Parathyroid adenoma (tissue), 2 donors: ENCODE results near the gene LBX2.

Experiments
- H2AFZ ChIP-seq: fragments of 300-600 bp; sonication (generic); one replicate; pipeline ENCODE4 v1.7.0; 2017; ENCODE audit warnings: antibody characterized with exemption, mild to moderate bottlenecking
- H3K27ac ChIP-seq: fragments of 300-600 bp; sonication (generic); one replicate; pipeline ENCODE4 v1.7.0; 2017
- H3K27me3 ChIP-seq: fragments of 300-600 bp; sonication (generic); one replicate; pipeline ENCODE4 v1.7.0; 2017; ENCODE audit warnings: low read length; ENCODE audit not compliant: control insufficient read depth, insufficient read depth
- H3K36me3 ChIP-seq: fragments of 300-600 bp; sonication (generic); one replicate; pipeline ENCODE4 v1.7.0; 2017; ENCODE audit warnings: low read length; ENCODE audit not compliant: control insufficient read depth, insufficient read depth
- H3K4me1 ChIP-seq: fragments of 300-600 bp; sonication (generic); one replicate; pipeline ENCODE4 v1.7.0; 2017; ENCODE audit warnings: control low read depth
- H3K4me2 ChIP-seq: fragments of 300-600 bp; sonication (generic); one replicate; pipeline ENCODE4 v1.7.0; 2017; ENCODE audit warnings: low read length
- H3K4me3 ChIP-seq: fragments of 300-600 bp; sonication (generic); one replicate; pipeline ENCODE4 v1.7.0; 2017; ENCODE audit warnings: low read depth, low read length
- H3K79me2 ChIP-seq: fragments of 300-600 bp; sonication (generic); one replicate; pipeline ENCODE4 v1.7.0; 2017; ENCODE audit warnings: control low read depth
- H3K9ac ChIP-seq: fragments of 300-600 bp; sonication (generic); one replicate; pipeline ENCODE4 v1.7.0; 2017; ENCODE audit warnings: mild to moderate bottlenecking
- H3K9me3 ChIP-seq: fragments of 300-600 bp; sonication (generic); one replicate; pipeline ENCODE4 v1.7.0; 2017; ENCODE audit warnings: low read length; ENCODE audit not compliant: control insufficient read depth
- TF ChIP-seq, protein P1 (sequence below): fragments of 300-600 bp; sonication (generic); IDR thresholded peaks from one replicate; pipeline ENCODE4 v1.7.0; 2017; ENCODE audit warnings: antibody characterized with exemption, mild to moderate bottlenecking
- donor health status: primary hyperparathyroidism.

Gene LBX2

DNA sequence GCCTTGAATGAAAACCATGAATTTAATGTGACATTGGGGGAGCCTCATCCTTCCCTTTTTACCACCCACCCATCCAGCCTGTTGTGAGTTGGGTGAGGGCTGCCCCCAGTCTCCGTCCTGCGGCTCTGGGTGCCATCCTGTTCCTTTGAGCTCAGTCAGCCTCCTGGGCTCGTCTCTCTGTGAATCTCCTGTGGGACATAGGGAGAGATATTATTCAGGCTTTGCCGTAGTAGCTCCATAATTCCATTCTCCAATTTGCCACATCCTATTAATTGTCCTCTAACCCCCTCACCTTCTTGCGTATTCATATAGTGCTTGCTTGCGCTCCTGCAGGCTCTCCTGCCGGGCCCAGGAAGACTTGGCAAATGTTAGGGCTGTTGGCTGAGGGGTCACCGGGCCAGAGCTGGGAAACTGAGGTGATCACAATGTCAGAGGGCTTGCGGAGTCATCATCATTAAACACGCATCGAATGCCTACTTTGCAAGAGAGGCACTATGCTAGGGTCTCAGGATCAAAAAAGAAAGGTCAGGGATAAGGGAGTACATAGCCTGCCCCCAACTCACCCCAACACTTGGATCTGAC lies 27.3 kb upstream of the LBX2 start:
- Histone ChIP-seq H3K27me3 (no peaks in the 10 kb centered on the region), H3K9me3 (no peaks in the 10 kb centered on the region)
- TF ChIP-seq, protein P1, sequence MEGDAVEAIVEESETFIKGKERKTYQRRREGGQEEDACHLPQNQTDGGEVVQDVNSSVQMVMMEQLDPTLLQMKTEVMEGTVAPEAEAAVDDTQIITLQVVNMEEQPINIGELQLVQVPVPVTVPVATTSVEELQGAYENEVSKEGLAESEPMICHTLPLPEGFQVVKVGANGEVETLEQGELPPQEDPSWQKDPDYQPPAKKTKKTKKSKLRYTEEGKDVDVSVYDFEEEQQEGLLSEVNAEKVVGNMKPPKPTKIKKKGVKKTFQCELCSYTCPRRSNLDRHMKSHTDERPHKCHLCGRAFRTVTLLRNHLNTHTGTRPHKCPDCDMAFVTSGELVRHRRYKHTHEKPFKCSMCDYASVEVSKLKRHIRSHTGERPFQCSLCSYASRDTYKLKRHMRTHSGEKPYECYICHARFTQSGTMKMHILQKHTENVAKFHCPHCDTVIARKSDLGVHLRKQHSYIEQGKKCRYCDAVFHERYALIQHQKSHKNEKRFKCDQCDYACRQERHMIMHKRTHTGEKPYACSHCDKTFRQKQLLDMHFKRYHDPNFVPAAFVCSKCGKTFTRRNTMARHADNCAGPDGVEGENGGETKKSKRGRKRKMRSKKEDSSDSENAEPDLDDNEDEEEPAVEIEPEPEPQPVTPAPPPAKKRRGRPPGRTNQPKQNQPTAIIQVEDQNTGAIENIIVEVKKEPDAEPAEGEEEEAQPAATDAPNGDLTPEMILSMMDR, result no peak

DNA sequence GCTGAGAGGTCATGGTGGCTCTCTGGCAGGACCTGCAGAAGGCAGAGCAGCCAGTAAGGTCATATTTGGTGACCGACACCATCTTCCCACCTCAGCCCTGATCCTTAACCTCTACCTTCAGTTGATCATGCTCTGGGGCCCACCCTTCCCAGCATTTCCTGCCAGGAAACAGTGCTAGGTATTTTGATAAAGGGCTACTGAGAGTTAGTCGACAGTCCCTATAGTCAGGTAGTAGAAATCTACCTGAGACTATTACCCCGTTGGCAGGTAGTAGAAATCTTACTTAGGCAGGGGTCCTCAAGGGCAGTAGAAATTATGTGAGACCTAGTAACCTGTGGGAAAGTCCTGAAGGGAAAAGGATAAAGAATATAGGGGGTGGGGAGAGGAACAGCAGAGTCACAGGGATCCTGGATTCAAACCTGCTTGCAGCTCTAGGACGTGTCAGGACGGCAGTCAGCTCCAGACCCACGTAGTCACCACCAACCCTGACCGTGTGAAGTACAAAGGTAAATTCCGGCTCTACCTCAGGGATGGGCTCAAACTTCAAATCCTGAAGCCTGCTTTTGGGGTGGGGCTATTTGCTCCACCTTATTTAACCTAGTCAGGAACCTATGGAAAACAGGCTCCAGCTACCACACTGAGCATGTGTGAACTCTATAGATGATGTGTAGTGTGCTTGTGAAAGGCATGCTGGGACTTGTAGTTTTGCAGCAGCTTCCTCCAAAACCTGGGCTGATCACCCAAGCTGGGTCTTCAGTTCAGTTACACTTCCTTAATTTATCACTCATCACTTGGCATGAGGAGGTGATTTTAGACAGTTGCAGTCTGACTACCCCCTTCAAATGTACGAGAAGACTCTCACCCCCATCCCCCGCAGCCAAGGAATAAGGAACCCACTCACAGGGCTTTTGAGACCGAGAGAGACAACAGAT lies 26.6 kb upstream of the LBX2 start, which contains the start of gene DQX1:
Gene DQX1, minus strand, starts transcription at position 515 of the 932 bp plus-strand sequence. Its CDS starts 502 bp downstream, at position 13.
- H3K27me3 ChIP-seq, result no peaks in the 10 kb centered on the region
- no peak within 1 kb of the TSS for H3K9ac ChIP-seq
- H3K4me3 ChIP-seq, result no peak within 1 kb of the TSS
- no peaks in the 10 kb centered on the region for H3K9me3 ChIP-seq
- H2AFZ ChIP-seq, result no peak within 1 kb of the TSS
- peaks cover 7% of the 10 kb centered on the region for H3K79me2 ChIP-seq
- peaks cover 5% of the 10 kb centered on the region for H3K4me1 ChIP-seq
- no peaks in the 10 kb centered on the region for H3K36me3 ChIP-seq
- H3K4me2 ChIP-seq, result no peak within 1 kb of the TSS
- TF ChIP-seq, protein P1, result no peak
- H3K27ac ChIP-seq, result no peak within 1 kb of the TSS

More for the DNA sequence above, 27.3 kb upstream of the LBX2 start:
- Histone ChIP-seq H3K4me2 (no peak overlapping the region), H3K9ac (no peak overlapping the region), H3K36me3 (no peaks in the 10 kb centered on the region), H3K27ac (no peak overlapping the region), H3K79me2 (peaks cover 7% of the 10 kb centered on the region), H3K4me3 (no peak overlapping the region), H2AFZ (no peak overlapping the region), H3K4me1 (peaks cover 5% of the 10 kb centered on the region)

DNA sequence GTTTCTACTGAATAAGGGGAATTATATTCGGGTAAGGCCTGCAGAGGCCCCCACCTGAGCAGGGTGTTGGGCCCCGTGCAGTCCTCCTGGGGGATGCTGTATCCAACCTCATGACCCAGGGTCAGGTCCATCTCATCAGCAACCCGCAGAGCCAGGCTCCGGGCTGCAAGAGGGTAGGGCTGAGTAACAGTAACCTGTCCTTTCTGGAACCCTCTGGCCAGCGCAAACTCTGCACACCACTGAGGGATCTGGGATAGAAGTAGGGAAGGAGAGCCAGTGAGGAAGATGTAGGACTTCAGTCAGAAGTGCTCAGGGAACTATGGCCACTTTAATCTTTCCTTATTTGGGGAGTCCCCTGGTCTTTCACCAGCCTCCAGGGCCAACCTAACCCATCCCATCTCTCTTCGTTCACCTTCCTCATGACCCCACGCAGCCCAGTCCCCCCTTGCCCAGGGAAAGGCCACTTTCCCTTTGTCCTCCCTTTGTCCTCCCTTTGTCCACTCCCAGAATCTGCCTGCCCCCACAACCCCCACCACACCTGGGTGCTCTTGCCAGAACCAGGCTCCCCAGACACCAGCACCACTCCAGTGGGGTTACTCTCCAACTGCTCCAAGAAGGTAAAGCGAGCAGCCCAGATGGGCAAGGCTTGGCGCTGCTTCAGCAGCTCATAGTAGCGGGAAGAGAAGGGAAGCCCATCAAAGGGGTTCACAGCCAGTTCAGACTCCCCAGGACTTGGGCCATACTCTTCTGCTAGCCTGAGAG lies 25.7 kb upstream of the LBX2 start:
- no peaks in the 10 kb centered on the region for H3K9me3 ChIP-seq
- H3K4me3 ChIP-seq, result no peak overlapping the region
- H3K9ac ChIP-seq, result no peak overlapping the region

DNA sequence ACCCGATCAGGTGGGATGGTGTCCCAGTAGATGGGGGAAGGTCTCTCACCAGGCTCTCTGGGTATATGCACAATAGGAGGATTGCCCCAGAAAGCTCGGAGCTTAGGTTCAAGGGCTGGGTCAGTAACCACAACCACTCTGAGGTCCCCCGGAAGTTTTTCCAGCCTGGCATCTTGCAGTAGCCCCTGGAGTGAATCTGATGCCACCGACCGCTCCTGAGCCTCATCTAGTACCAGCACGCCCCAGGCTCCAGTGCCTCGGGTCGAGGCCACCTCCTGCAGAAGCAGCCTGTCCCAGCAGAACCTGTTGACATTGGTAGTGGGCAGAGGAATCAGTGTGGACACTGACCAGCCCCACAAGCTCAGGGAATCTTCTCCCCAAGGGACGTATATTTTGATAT lies 24.6 kb upstream of the LBX2 start:
- Histone ChIP-seq H3K9ac (no peak overlapping the region), H3K36me3 (no peaks in the 10 kb centered on the region), H3K79me2 (peaks cover 6% of the 10 kb centered on the region), H3K27me3 (no peaks in the 10 kb centered on the region), H3K27ac (no peak overlapping the region), H3K9me3 (no peaks in the 10 kb centered on the region), H3K4me1 (peaks cover 5% of the 10 kb centered on the region), H2AFZ (no peak overlapping the region), H3K4me2 (no peak overlapping the region), H3K4me3 (no peak overlapping the region)
- TF ChIP-seq, protein P1, result no peak

More for the DNA sequence above, 25.7 kb upstream of the LBX2 start:
- TF ChIP-seq, protein P1, result no peak
- Histone ChIP-seq H3K4me2 (no peak overlapping the region), H3K79me2 (peaks cover 7% of the 10 kb centered on the region), H2AFZ (no peak overlapping the region), H3K27ac (no peak overlapping the region), H3K27me3 (no peaks in the 10 kb centered on the region), H3K4me1 (peaks cover 5% of the 10 kb centered on the region), H3K36me3 (no peaks in the 10 kb centered on the region)
